DOHH2 (cell line): ENCODE data around the gene IST1.

Source experiments
- H3F3A ChIP-seq: fragments of 200-600 bp; sonication (generic), shearing (Covaris generic); 2 replicates; pipeline ENCODE4 v1.6.0; 2016; ENCODE audit warnings: antibody characterized with exemption, mild to moderate bottlenecking; ENCODE audit not compliant: control insufficient read depth, insufficient read depth
- H3K27ac ChIP-seq: fragments of 200-600 bp; sonication (generic); 2 replicates; pipeline ENCODE4 v1.5.1; 2014; ENCODE audit warnings: low read depth, mild to moderate bottlenecking, low read length, moderate library complexity
- H3K27me3 ChIP-seq: fragments of 200-600 bp; sonication (generic); 2 replicates; pipeline ENCODE4 v1.6.1; 2014; ENCODE audit warnings: mild to moderate bottlenecking, low read length, mixed read lengths; ENCODE audit not compliant: control insufficient read depth
- H3K36me3 ChIP-seq: fragments of 200-600 bp; sonication (generic); 2 replicates; pipeline ENCODE4 v1.6.1; 2014; ENCODE audit warnings: mild to moderate bottlenecking, low read length, moderate library complexity, mixed read lengths; ENCODE audit not compliant: control insufficient read depth
- H3K4me1 ChIP-seq: fragments of 200-600 bp; sonication (generic); 2 replicates; pipeline ENCODE4 v1.6.1; 2014; ENCODE audit warnings: mild to moderate bottlenecking, low read length, mixed read lengths; ENCODE audit not compliant: control insufficient read depth
- H3K4me2 ChIP-seq: fragments of 200-600 bp; sonication (generic); 2 replicates; pipeline ENCODE4 v1.6.0; 2014; ENCODE audit warnings: mild to moderate bottlenecking, low read length, moderate library complexity
- H3K4me3 ChIP-seq: fragments of 200-600 bp; sonication (generic); 2 replicates; pipeline ENCODE4 v1.5.1; 2014; ENCODE audit warnings: mild to moderate bottlenecking, low read length, mixed read lengths
- H3K79me2 ChIP-seq: fragments of 200-600 bp; sonication (generic); 2 replicates; pipeline ENCODE4 v1.6.1; 2014; ENCODE audit warnings: mild to moderate bottlenecking, low read length, mixed read lengths; ENCODE audit not compliant: control insufficient read depth
- H3K9me2 ChIP-seq: fragments of 200-600 bp; sonication (generic); replicated peaks from 2 replicates; pipeline ENCODE4 v1.6.1; 2014; ENCODE audit warnings: mild to moderate bottlenecking, low read length, mixed read lengths; ENCODE audit not compliant: control insufficient read depth
- H3K9me3 ChIP-seq: fragments of 200-600 bp; sonication (generic); 2 replicates; pipeline ENCODE4 v1.6.1; 2014; ENCODE audit warnings: antibody characterized with exemption, low read length, mixed read lengths; ENCODE audit not compliant: control insufficient read depth, insufficient read depth
- H4K20me1 ChIP-seq: fragments of 200-600 bp; sonication (generic); 2 replicates; pipeline ENCODE4 v1.6.0; 2014; ENCODE audit warnings: low read depth, mild to moderate bottlenecking, antibody characterized with exemption, low read length, moderate library complexity; ENCODE audit not compliant: control insufficient read depth, insufficient read depth
- EZH2phosphoT487 ChIP-seq: fragments of 200-600 bp; sonication (generic); IDR thresholded peaks from 2 replicates; pipeline ENCODE4 v1.6.1; 2017; ENCODE audit warnings: borderline replicate concordance, mild to moderate bottlenecking, antibody characterized with exemption, low read length, moderate library complexity, mixed read lengths
- TF ChIP-seq, protein P1 (sequence below): fragments of 200-600 bp; sonication (generic); IDR thresholded peaks from one replicate; pipeline ENCODE4 v1.5.1; 2014; ENCODE audit warnings: antibody characterized with exemption, mild to moderate bottlenecking, low read depth, low read length; ENCODE audit not compliant: poor library complexity, severe bottlenecking

Gene IST1

DNA sequence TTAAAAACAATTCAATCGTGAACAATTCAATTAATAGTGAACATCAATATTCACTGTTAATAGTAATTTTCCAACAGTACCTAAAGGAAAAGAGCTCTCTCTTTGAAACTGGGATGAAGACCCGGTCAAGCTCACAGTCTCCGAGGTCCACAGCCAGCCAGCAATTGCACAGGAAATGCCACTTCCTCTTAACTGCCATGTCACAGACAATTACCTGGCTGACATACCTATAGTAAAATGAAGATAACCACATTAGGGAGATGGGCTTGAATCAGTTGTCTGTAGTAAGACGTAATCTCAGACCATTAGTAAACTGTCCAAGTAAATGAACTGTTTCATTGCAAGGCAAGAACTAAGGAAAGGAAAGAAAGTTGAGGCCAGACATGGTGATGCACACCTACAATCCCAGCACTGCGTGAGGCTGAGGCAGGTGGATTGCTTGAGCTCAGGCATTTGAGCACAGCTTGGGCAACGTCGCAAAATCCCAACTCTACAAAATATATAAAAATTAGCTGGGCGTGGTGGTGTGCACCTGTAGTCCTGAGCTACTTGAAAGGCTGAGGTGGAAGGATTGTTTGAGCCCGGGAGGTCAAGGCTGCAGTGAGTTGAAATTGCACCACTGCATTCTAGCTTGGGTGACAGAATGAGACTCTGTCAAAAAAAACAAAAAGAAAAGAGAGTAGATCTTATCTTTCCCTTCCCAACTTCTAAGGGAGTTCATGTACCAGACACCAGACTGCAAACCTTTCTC lies 68.0 kb downstream of the IST1 start:
- Histone ChIP-seq H3K4me3 (no peak overlapping the region), H3F3A (peaks cover 13% of the 10 kb centered on the region), H3K4me2 (peak overlapping the region; percentile 13), H3K79me2 (no peaks in the 10 kb centered on the region), H3K9me3 (no peaks in the 10 kb centered on the region), H3K4me1 (peaks cover 61% of the 10 kb centered on the region), H3K9me2 (no peaks in the 10 kb centered on the region), H3K27me3 (no peaks in the 10 kb centered on the region), H4K20me1 (no peaks in the 10 kb centered on the region), H3K36me3 (no peaks in the 10 kb centered on the region), H3K27ac (no peak overlapping the region)
- TF ChIP-seq, protein P1, sequence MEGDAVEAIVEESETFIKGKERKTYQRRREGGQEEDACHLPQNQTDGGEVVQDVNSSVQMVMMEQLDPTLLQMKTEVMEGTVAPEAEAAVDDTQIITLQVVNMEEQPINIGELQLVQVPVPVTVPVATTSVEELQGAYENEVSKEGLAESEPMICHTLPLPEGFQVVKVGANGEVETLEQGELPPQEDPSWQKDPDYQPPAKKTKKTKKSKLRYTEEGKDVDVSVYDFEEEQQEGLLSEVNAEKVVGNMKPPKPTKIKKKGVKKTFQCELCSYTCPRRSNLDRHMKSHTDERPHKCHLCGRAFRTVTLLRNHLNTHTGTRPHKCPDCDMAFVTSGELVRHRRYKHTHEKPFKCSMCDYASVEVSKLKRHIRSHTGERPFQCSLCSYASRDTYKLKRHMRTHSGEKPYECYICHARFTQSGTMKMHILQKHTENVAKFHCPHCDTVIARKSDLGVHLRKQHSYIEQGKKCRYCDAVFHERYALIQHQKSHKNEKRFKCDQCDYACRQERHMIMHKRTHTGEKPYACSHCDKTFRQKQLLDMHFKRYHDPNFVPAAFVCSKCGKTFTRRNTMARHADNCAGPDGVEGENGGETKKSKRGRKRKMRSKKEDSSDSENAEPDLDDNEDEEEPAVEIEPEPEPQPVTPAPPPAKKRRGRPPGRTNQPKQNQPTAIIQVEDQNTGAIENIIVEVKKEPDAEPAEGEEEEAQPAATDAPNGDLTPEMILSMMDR, result no peak
- TF ChIP-seq EZH2phosphoT487, result no peak

DNA sequence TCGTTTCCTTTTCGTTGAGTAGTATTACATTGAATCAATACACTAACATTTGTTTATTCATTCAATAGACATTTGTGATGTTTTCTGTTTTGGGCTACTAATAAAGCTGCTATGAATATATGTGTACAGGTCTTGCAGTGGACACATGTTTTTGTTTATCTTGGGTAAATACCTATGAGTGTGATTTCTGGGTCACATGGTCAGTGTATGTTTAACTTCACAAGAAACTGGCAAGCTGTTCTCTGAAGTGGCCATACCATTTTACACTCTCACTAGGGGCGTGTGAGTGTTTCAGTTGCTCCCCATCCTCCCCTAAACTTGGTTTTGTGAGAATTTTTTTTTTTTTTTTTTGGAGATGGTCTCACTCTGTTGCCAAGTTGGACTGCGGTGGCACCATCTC lies 69.9 kb downstream of the IST1 start:
- no peaks in the 10 kb centered on the region for H3K9me2 ChIP-seq

GRCh38 chr16:71966932-71967331 lies 71.6 kb downstream of the IST1 start:
- TF ChIP-seq EZH2phosphoT487, result no peak
- TF ChIP-seq, protein P1, result no peak
- no peak overlapping the region for H3K4me3 ChIP-seq
- no peak overlapping the region for H3K27ac ChIP-seq
- no peaks in the 10 kb centered on the region for H3K79me2 ChIP-seq
- H3K27me3 ChIP-seq, result no peaks in the 10 kb centered on the region
- peaks cover 25% of the 10 kb centered on the region for H3K4me1 ChIP-seq
- no peaks in the 10 kb centered on the region for H3K9me3 ChIP-seq
- H3K36me3 ChIP-seq, result no peaks in the 10 kb centered on the region
- H3K9me2 ChIP-seq, result no peaks in the 10 kb centered on the region
- H3K4me2 ChIP-seq, result no peak overlapping the region
- H4K20me1 ChIP-seq, result no peaks in the 10 kb centered on the region
- H3F3A ChIP-seq, result no peaks in the 10 kb centered on the region

More for the DNA sequence above, 69.9 kb downstream of the IST1 start:
- H3K27ac ChIP-seq, result no peak overlapping the region
- peaks cover 42% of the 10 kb centered on the region for H3K4me1 ChIP-seq
- H4K20me1 ChIP-seq, result no peaks in the 10 kb centered on the region
- H3K4me2 ChIP-seq, result no peak overlapping the region
- H3K4me3 ChIP-seq, result no peak overlapping the region
- no peaks in the 10 kb centered on the region for H3K27me3 ChIP-seq
- no peaks in the 10 kb centered on the region for H3K79me2 ChIP-seq
- TF ChIP-seq, protein P1, result no peak
- peaks cover 5% of the 10 kb centered on the region for H3F3A ChIP-seq
- no peaks in the 10 kb centered on the region for H3K36me3 ChIP-seq
- H3K9me3 ChIP-seq, result no peaks in the 10 kb centered on the region
